HG03108 (cell line): ENCODE measurements around the gene GNE.

Source experiments
- ATAC-seq: cut with Tn5 transposase; IDR thresholded peaks from one replicate; pipeline ENCODE4 v1.9.1; 2021; ENCODE audit warnings: moderate library complexity; ENCODE audit not compliant: unreplicated experiment

GNE gene

DNA sequence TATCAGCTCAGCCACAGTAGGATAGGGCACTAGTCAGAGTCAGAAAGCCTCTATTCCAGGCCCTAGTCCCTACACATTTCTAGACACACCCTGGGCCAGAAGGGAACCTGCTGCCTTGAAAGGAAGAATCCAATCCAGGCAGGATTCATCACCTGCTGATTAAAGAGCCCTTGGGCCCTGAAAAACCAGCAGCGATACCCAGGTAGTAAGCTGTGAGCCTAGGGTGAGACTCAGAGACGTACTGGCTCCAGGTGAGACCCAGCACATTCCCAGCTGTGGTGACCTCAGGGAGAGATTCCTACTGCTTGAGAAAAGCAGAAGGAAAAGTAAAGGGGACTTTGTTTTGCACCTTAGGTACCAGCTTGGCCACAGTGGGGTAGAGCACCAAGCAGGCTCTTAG is 84.4 kb downstream of the GNE start:
- no peak for ATAC-seq

- no peak for ATAC-seq
Observed at GRCh38 chr9:36170531-36170930, 87.7 kb downstream of the GNE start.

- ATAC-seq, result no peak
Observed at GRCh38 chr9:36169708-36170107, 88.5 kb downstream of the GNE start.

DNA sequence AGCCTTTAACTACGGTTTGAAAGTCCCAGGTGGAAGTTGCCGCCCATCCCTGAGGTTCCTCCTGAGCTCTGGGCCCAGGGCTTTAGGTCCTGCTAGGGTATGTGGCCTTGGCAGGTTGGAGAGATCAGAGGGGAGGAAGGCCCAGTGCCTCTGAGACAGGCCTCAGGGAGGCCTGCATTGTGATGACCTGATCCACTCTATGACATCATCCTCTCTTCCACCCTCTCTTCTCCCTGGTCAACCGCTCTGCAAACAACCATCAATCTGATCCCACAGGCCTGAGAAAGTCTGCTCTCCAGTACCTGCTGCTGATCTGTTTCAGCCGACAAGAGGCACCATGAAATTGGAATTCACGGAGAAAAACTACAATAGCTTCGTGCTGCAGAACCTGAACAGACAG is 89.1 kb downstream of the GNE start, which contains the start of gene CCIN:
Gene CCIN, plus strand, starts transcription at position 223 of the 400 bp plus-strand sequence. Its CDS starts 115 bp downstream, at position 338.
- ATAC-seq, result no peak

GRCh38 chr9:36166168-36166927 is 91.9 kb downstream of the GNE start:
- peak; percentile 92 for ATAC-seq

DNA sequence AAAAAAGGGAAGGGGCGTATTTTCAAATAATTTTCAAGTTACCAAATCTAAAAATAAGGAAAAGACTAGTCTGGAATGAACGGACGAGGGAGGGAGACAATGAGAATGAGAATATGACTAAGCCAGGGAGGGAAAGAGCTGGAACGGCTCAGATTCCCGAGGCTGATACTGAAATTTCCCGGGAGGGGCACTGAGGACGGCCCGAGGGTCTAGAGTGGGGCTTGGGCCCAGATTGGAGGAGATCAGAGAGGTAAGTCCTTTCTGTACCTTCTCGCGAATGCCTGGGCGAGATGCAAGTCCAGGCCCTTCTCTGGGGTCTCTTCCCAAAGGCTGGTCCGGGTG is 92.5 kb downstream of the GNE start:
- ATAC-seq, result no peak

GRCh38 chr9:36164989-36165388 is 93.3 kb downstream of the GNE start:
- ATAC-seq, result no peak
